Esophagus mucosa (tissue), 1 donor: ENCODE data around the gene PSMB5. TPM values are rescaled to one million over a fixed set of nuclear protein-coding genes. Genes with fewer than 3 reads are reported as not detected.
A peak's percentile ranks its signal among the peaks of the same experiment; 100 is the strongest.
"Not testable (repeated sequence)": the region's sequence is repeated elsewhere in the genome, so short reads cannot be mapped to it uniquely, and the experiment has no call there.

Experiments
- ATAC-seq: fragments of 200-7000 bp; cut with Tn5 transposase; one replicate; pipeline ENCODE4 v1.9.1; 2020
- total RNA-seq: library from RNA; stranded (reverse); gene quantifications from one replicate; pipeline ENCODE4 v1.2.4, GENCODE V29; 2023
- donor health status: DM: yes; HTN: yes; CAD: no.

PSMB5 gene
- total RNA-seq, 1 donor from 2014 or later: 105 TPM

- no peak for ATAC-seq
Measured at GRCh38 chr14:23013054-23013748, 21.5 kb downstream of the PSMB5 start.

DNA sequence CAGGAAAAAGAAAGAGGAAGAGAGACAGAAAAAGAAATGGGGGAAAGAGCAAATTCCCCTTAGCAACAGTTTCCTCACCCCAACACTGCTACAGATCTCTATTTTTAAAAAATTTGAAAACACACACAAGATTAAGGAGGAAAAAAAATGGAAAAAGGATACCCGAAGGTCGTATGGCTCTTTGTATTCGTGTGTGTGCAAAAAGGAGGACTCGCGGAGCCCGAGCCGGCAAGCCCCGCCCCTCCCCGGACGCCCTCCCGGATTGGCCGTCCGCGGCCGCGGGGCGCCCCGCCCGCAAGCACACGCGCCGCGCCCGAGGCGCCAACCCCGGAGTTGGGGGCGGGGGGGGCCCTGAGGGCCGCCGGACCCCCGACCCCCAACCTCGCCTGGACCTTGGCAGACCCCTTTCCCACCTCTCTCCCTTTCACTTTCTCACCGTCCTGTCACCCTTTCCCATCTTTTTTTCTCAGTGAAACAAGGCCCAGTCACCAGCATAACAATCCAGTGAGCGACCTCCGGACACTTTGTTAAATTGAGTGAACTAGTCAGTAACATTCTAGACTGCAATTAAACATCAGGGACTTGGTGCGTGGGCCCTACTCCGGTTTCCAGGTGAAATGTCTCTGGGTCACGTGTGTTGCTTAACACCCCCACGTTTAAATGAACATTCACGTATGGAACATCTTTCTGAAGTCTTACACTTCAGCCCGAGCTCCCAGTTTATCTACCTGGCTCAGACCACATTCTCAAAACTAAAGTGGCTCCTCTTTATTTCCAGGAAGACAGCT is 24.6 kb downstream of the PSMB5 start, which contains the start of gene C14orf93:
Gene C14orf93, minus strand, starts transcription at position 205 of the 788 bp plus-strand sequence. CDS start 11,120 bp downstream, outside the sequence.
- ATAC-seq: peak; percentile 58

GRCh38 chr14:23009483-23009938 is 25.2 kb downstream of the PSMB5 start:
- no peak for ATAC-seq

- no peak for ATAC-seq
Measured at GRCh38 chr14:23008831-23009230, 25.9 kb downstream of the PSMB5 start.

DNA sequence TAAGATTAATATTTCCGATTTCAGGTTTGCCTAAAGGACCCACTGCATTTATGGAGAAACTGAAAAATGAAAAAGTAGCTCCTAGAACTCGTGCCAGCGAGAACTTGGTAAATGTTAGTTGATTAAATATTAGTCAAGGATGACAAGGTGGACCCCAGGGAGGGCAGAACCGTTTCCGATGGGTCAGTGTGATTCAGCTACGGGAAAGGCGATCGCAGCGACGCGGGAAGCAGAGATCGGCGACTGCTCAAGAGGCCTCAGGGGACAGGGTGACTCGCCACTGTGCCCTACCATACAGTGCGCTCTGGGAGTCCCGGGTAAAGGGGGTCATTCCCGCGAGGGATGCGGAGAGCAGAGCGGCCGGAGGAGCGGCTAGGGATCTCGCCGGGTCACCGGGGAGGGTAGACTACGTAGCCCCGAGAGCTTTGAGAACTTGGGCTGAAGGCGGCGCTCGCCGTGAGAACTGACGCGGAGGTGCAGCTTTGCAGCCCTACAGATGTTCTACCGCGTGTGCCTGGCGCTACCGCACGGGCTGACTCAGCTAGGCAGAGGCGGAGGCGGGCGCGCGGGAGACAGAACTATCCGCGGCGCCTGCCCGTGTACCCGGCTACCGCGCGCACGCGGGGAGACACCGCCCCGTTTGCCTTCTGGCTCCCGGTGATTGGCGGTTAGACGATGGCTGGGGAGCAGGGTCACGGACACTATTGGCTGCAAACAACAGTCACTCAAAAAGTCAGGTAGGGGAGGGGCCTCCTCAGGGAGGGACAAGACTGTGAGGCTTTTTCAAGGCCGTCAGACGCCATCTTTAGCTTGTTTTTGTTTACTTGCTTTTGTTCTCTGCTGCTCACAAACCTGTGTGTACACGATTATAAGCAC is 27.9 kb downstream of the PSMB5 start:
- peak; percentile 99 for ATAC-seq

DNA sequence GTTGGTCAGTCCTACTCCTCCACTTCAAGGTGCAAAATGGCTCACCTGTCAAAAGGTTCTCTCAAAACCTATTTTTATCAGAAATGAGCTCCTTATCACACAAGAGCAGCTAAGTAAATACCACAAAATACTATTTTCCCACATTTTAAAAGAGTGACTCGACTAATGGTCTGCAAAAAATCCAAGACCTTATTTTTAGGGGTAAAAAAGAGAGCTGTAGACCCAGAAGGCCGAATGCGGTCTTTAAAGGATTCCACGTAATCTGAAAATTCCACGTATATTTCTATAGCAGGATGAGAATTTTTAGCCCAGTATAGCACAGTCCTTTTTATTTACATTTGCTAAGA is 28.5 kb downstream of the PSMB5 start:
- ATAC-seq: no peak

- ATAC-seq: no peak
Measured at GRCh38 chr14:23005451-23006187, 29.1 kb downstream of the PSMB5 start.

GRCh38 chr14:23004274-23004673 is 30.4 kb downstream of the PSMB5 start:
- not testable (repeated sequence) for ATAC-seq

- no peak for ATAC-seq
Measured at GRCh38 chr14:23002592-23002991, 32.1 kb downstream of the PSMB5 start.

DNA sequence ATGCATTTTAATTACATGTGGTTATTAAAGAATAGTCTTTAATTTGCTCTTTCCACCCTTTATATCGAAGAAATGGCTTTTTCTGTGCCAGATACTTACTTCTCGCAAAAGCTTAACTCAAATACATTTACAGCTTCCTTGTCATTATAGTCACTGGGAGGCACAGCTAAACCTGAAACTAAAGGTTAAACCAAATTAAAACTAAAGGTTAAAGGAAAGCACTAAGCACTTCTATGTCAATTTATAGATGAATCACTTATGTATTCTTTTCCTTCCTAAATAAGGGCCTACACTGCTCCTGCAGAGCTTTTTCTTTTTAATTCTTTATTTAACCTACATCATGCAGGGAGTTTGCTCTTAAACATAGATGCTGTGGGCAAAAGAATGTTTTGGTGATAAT is 33.8 kb downstream of the PSMB5 start:
- ATAC-seq: no peak

- ATAC-seq: no peak
Measured at GRCh38 chr14:22998329-22999012, 36.2 kb downstream of the PSMB5 start.

DNA sequence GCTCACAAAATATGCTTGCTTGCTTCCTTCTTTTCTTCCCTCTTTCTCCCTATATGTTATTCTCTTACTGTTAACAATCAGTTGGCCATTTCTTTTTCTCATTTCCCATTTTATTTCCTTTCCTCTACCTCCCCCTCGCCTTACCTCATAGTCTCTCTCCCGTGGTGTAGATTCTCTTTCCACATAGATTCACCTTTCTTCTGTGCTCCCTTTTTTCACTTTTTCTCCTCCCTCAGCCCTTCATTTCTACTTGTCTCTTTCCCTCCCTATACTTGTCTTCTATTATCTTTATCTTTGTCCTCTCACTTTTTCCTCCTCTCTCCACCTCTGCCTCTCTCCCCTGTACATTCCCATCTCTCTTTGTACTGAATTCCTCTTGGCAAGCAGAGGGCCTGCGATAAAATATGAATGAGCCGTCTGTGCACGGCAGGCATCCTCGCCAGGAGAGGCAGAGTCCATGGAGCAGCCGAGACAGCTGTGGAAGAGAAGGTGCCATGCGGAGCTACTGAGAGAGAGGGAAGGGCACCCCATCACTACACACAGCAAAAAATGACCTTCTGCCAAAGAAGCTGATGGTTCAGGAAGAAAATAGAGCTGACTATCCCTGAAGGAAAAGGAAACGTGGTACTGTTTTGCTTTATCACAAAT is 36.9 kb downstream of the PSMB5 start:
- no peak for ATAC-seq

GRCh38 chr14:22996768-22997654 is 37.7 kb downstream of the PSMB5 start:
- no peak for ATAC-seq

GRCh38 chr14:22995889-22996625 is 38.6 kb downstream of the PSMB5 start:
- no peak for ATAC-seq

DNA sequence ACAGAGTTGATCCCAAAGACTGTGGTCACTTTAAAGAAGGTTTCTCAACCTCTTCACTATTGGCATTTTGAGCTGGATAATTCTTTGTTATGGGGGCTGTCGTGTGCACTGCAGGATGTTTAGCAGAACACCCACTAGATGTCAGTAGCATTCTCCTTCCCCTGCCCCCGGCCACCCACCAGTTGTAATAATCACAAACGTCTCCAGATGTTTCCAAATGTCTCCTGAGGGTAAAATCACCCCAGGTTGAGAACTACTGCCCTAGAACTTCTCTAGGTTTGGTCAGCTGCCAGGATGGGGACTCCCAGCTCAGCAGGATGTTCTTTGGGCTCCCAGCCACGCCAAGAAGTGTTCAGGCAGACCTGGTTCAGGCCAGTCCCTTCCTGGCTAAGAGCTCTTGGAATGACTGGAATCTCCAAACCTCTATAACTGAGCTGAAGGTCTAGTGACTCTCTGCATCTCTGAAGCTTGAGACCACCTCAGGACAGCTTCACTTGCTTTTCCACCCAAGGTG is 39.9 kb downstream of the PSMB5 start:
- no peak for ATAC-seq

DNA sequence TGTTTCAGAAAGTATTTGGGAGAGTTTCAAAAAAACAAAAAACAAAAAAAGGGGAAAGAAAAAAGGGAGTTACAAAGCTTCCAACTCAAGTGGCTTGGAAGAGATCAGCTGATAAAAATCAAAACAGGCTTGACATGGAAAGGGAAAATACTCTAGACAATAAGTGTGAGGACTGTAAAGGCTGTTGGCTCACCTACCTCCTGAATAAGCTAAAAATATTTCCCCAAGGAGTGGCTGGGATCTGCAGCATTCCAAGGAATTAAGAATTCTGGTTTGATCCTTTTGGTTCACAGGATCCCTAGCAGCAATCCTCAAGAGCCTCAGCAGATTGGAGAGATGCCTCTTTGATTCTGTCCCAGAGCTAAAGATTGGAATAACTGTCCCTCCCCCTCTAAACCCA is 41.2 kb downstream of the PSMB5 start:
- no peak for ATAC-seq

DNA sequence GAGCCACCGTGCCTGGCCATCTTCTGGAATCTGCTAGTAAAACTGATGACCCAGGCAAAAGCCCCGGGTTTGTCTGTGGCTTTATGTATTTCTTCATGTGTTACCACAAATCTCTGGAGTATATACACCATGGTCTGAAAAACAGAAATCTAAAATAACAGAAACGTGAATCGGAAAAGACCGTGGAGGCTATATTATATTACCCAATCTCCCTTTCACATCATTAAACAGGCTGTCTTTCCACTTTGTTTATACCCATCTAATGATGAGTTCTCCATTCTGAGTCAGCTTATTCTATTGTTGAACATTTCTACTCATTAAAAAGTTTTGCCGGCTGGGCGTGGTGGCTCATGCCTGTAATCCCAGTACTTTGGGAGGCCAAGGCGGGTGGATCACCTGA is 42.8 kb downstream of the PSMB5 start:
- peak; percentile 60 for ATAC-seq

- ATAC-seq: no peak
Measured at GRCh38 chr14:22987291-22987690, 47.4 kb downstream of the PSMB5 start.

DNA sequence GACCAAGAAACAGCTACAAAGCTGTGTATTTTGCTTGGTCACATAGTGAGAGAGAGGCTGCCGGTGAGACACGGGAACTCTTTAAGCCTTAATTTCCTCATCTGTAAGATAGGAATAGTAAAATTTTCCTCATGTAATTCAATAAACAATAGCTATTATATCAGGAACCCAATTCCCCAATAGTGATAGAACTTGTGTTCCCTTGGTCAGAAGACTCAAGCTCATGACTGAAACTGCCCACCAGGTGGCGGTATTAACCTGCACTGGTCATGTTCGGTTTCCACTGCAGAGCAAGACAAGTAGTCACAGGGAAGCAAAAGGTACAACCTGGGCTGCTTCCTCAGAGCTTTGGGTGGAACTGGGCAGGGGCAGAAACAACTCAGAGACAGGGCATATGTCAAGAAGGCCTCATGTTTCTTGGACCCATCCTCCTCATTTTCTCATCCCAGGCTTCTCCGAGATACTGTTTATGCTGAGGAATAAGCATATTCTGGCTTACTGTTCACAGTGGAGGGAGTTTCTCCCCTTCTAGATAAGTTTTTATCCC is 48.1 kb downstream of the PSMB5 start:
- ATAC-seq: peak; percentile 71
